CD4-positive, alpha-beta T cell treated with Interleukin-6 for 4 hours (primary cell): ENCODE results near the gene NMT1.

Experiments
- DNase-seq: peaks from one replicate; pipeline ENCODE4 v3.0.0-alpha.2; 2020; ENCODE audit warnings: mixed read lengths

The NMT1 gene

DNA sequence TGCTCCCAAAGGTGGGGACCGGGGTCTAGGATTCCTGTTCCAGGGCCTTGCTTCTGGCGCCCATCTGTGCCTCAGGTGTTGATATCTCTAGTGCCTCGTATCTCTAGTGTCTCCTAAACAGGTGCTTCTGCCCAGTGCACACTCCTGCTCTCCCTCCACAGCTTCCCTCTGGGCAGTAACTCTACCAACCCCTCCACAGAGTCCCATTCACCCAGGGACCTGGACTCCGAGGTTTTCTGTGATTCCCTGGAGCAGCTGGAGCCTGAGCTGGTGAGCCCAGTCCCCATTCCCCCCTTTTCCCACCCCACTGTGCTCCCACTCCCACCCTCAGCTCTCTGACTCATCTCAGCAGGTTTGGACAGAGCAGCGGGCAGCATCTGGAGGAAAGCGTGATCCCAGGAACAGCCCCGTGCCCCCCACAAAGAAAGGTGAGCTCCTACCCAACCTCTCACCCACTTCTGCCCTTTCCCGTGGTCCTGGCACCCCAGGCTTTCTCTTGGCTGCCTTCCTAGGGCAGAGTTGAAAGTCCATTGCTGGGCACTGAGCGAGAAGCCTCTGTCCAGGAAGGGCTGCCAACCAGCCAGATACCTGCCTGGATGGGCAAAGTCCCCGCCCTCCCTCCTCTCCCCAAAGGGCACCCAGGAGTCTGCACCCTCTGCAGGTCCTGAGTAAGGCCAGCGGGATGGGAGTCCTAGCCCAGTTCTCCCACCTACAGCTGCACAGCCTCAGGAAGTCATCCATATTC, 76.6 kb downstream of the NMT1 start:
- no peak for DNase-seq

DNA sequence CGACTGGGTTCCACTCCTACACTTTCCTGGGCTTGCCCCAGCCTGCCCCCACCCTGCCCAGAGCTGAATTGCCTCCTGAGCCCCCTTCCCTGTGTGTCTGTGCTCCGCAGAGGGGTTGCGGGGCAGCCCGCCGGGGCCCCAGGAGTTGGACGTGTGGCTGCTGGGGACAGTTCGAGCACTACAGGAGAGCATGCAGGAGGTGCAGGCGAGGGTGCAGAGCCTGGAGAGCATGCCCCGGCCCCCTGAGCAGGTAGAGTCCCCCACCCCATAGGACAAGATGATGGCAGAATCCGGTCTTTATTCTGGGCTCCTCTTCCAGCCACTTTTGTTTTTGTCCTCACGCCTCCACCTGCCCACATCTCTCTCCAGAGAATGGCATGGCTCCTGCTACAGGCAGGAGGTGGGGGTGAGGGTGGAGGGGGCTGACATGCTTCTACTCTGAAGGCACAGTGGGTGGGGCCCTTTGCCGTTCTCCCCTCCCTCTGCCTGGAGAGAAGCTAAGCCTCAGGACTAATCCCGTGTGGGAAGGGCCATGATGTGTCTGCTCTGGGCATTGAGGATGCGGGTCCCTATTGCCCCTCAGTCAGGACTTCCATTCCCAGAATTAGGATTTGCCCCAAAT, 77.9 kb downstream of the NMT1 start:
- DNase-seq: no peak

DNA sequence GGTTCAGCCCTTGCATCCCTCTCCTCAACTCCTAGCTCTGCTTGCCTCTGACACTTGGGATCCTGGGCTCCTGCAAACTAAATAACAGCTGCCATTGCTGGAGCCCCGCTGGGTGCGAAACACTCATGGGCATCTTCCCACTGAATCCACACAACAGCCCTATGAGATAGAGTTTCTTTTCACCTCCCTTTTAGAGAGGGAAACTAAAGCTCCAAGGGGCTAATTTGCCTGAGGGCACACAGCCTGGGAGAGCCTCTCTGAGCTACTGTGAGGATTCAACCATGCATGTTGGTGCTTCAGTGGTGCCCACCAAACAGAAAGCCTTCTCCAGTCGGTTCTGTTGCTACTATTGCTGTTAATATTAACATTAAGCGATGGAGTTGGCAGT, 78.4 kb downstream of the NMT1 start:
- no peak for DNase-seq

GRCh38 chr17:45143094-45143670, 82.1 kb downstream of the NMT1 start:
- no peak for DNase-seq

DNA sequence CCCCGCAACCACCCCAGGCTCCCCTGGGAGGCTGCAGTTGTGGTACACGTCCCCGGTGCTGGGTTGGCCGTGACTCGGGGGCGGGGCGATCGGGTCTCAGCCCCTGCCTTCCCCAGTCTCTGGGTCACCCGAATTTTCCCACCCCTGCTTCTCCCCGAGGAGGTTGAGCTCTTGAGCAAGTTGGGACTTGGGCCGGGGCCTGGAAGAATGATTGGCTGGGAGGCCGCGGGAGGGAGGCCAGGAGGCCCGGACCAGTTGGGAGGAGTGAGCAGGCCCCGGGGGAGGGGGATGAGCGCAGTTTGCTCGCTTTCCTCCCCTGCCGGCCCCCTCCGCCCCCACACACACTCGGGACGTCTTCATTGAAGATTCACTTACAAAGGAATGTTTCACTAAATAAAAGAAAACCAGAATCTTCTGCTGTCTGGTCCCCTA, 82.7 kb downstream of the NMT1 start:
- peak; percentile 54 for DNase-seq

- peak; percentile 49 for DNase-seq
These were observed 83.3 kb downstream of the NMT1 start for GRCh38 chr17:45144199-45145034.

DNA sequence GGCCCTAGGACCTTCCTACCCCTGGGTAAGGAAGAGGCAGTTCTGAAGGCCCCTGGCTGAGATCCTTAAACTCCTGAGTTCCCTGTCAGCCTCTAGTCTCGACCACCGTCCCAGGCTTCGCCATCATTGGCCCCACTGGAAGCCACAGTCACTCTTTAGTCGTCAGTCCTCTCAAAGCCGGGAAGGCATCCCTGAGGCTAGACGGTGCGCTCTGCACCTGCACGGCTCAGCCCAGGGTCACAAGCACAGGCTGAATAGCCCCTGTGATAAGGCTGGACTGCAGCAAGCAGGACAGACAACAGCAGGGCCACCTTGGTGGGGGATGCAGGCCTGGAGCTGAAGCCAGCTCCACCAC, 83.9 kb downstream of the NMT1 start:
- DNase-seq: no peak

- no peak for DNase-seq
These were observed 85.0 kb downstream of the NMT1 start for GRCh38 chr17:45146166-45146565.

- DNase-seq: no peak
These were observed 85.4 kb downstream of the NMT1 start for GRCh38 chr17:45146592-45146889.

DNA sequence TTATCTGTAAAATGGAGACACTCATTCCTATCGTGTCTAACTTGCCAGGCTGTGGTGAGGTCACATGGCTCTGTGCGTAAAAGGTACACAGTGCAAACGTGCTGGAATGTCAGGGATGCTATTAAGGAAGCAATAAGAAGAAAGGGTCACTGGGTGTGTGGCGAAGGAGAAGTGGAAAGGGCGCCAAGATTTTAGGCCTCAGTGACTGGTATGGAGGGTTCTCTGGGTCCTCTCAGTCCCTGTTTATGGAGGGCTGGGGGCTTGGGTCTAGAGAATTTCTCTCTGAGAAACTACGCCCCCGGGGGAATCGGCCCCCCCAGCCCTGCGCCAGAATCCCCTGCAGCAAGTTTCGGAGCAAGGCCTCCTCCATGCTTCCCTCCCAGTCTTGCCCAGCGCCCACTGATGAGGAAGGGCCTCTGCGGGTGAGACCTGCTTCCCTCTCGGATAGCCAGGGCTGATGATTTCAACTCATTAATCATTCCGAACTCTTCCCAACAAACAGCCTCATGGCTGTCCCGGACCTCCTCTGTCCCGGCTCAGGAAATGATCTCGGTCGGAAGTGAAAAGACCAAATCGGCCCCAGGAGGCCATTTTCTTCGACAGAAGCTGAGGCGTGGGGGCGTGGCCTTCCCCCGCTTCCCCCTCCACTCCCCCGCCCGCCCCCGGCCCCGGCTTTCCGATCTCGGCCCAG, 85.9 kb downstream of the NMT1 start:
- DNase-seq: peak; percentile 80

- peak; percentile 77 for DNase-seq
These were observed 86.6 kb downstream of the NMT1 start for GRCh38 chr17:45147581-45148182.

DNA sequence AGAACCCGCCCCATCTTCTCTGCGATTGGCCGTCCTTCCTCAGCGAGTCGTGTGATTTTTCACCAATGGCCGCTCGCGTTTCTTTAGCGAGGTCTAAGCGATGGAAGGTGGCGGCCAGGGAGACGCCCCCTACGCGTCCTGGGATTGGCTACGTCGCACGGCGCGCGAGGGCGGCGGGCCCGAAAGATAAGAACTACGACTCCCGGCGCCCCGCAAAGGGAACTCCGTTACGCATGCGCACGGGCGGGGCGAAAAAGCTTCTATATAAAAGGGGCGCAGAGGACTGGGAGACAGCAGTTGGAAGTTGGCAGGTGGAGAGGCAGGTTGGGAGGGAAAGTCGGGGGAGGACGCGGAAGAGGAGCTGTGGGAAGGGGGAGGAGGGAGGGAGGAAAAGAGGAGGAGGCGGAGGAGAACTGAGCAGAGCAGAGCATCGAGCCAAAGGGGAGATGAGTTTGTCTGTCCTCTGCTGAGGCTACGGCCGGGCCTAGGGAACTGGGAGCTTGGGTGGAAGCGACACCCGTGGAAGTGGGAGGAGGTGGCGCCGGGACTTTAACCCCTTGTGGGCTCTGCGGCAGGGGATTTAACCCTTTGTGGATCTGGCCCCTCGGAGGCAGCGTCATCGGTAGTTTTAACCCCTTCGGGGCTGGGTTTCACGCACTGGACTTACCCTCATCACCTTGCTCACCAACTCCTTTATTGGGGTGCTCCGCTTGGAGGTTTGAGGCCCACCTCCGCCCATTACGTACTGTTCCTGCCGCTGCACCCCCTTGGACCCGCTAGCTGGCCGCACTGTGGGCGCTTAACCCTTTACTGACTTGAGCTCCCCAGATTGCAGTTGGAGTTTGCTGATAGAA, 87.3 kb downstream of the NMT1 start, which contains the start of gene HEXIM1:
HEXIM1 (plus strand) TSS at position 293 of the 854 bp plus-strand sequence. CDS start 716 bp downstream, outside the sequence.
- DNase-seq: peak; percentile 98

GRCh38 chr17:45149037-45149668, 88.0 kb downstream of the NMT1 start:
- DNase-seq: peak; percentile 81

DNA sequence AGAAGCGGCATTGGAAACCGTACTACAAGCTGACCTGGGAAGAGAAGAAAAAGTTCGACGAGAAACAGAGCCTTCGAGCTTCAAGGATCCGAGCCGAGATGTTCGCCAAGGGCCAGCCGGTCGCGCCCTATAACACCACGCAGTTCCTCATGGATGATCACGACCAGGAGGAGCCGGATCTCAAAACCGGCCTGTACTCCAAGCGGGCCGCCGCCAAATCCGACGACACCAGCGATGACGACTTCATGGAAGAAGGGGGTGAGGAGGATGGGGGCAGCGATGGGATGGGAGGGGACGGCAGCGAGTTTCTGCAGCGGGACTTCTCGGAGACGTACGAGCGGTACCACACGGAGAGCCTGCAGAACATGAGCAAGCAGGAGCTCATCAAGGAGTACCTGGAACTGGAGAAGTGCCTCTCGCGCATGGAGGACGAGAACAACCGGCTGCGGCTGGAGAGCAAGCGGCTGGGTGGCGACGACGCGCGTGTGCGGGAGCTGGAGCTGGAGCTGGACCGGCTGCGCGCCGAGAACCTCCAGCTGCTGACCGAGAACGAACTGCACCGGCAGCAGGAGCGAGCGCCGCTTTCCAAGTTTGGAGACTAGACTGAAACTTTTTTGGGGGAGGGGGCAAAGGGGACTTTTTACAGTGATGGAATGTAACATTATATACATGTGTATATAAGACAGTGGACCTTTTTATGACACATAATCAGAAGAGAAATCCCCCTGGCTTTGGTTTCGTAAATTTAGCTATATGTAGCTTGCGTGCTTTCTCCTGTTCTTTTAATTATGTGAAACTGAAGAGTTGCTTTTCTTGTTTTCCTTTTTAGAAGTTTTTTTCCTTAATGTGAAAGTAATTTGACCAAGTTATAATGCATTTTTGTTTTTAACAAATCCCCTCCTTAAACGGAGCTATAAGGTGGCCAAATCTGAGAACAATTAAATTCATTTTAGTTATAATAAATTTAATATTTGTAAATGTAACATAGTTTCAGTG, 88.8 kb downstream of the NMT1 start:
- DNase-seq: peak; percentile 46

GRCh38 chr17:45150911-45151809, 90.0 kb downstream of the NMT1 start:
- DNase-seq: no peak

DNA sequence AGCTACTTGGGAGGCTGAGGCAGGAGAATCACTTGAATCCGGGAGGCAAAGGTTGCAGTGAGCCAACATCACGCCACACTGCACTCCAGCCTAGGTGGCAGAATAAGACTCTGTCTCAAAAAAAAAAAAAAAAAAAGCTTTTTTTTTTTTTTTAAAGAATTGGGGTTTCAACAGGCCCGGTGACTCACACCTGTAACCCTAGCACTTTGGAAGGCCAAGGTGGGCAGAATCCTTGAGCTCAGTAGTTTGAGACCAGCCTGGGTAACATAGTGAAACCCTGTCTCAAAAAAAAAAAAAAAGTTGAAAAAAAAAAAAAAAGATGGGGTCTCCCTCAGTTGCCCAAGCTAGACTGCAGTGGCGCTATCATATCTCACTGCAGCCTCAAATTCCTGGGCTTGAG, 93.9 kb downstream of the NMT1 start:
- DNase-seq: peak; percentile 48

- DNase-seq: no peak
These were observed 94.4 kb downstream of the NMT1 start for GRCh38 chr17:45155483-45155882.

GRCh38 chr17:45156242-45156641, 95.1 kb downstream of the NMT1 start:
- no peak for DNase-seq
